Retina (tissue), 1 donor: Measurements from ENCODE around the gene PPP4R3A.
"Not testable (repeated sequence)": the region's sequence is repeated elsewhere in the genome, so short reads cannot be mapped to it uniquely, and the experiment has no call there.

ENCODE experiments used
- DNase-seq: peaks from one replicate; pipeline ENCODE4 v3.0.0-alpha.2; 2016

The PPP4R3A gene

DNA sequence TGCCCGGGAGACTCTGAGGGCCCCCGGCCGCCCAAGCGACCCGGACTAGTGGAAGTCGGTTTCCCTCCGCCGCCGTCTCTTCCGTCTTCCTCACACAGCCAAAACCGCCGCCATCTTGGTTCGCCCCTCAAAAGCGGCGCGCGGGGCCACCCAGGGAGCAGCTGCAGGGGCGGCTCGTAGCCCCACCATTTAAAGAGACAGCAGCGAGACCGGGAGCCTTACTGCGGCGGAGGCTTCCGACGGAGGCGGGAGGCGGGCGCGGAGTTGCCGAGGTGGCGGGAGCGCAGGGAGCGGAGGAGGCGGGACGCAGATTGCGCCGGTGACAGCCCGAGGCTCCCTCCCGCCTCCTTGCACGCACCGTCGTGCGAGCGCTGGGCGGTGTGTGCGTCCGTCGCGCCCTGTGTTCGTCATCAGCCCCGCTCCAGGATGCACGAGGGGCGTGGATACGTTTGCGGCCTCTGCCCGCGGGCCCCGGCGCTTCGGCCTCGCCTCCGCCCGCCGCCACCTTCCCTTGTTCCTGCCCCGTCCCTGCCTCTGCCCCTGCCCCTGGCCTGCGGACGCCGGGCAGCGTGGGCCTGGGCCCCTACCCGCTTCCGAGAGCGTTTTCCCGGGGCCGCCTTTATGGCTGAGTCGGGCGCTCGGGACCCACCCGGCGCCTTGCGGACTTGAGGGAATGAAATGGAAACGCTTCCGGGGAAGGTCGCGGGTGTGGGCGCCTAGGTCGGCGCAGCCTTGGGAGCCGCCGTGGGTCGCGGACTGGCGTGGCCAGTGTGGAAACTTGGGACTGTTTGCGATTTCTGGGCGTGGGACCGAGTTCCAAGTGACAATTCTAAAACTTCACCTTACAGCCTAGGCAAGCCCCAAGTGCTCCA is at the start of gene PPP4R3A:
Gene PPP4R3A (minus strand): TSS at position 140 of the 872 bp plus-strand sequence. CDS start 663 bp downstream, outside the sequence.
- peak; percentile 100 for DNase-seq

DNA sequence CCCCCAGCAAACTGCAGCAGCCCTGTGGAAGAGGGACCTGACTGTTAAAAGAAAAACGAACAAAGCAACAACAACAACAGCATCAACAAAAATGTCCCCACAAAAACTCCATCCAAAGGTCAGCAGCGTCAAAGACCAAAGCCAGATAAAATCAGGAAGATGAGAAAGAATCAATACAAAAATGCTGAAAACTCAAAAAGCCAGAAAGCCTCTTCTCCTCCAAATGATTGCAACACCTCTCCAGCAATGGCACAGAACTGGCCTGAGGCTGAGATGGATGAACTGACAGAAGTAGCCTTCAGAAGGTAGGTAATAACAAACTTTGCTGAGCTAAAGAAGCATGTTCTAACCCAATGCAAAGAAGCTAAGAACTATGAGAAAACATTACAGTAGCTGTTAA is 45.4 kb upstream of the PPP4R3A start:
- DNase-seq = no peak

DNA sequence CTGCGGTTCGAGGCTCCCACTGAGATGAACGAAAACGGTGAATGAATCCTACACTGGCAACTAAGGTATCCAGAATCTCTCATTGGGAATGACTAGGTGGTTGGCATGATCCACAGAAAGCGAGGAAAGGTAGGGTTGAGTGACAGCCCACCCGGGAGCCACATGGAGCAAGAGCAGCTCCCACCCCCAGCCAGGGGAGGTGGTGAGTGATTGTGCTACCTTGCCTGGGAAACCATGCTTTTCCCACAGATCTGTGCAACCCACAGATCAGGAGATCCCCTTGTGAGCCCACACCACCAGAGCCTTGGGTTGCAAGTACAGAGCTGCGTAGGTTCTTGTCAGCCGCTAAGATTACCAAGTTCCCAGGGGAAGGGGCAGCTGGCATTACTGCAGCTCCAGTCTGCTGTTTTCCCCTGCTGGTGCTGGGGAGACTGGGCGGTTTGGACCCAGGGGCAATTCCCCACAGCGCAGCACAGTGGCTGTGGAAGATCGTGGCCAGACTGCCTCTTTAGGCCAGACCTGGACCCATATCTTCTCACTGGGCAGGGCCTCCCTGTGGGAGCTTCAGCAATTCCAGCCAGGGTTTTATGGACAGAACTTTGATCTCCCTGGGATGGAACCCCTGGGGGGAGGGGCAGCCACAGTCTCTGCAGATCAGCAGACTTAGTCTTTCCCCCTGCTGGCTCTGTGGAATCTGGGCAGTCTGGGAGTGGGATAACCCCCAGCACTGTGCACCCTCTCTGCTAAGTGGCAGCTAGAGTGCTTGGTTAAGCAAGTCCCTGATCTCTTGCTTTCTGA is 44.6 kb upstream of the PPP4R3A start:
- no peak for DNase-seq

DNA sequence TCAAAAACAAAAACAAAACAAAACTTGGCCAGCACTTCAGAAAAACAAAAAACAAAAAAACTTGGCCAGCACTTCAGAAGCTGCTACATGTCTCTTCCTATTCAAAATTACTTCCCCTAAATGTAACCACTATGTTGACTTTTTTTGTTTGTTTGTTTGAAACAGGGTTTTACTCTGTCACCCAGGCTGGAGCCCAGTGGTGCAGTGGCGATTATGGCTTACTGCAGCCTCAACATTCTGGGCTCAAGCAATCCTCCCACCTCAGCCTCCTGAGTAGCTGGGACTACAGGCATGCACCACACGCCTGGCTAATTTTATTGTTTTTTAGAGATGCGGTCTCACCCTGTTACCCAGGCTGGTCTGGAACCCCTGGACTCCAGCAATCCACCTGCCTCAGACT is 38.0 kb upstream of the PPP4R3A start:
- DNase-seq = no peak

DNA sequence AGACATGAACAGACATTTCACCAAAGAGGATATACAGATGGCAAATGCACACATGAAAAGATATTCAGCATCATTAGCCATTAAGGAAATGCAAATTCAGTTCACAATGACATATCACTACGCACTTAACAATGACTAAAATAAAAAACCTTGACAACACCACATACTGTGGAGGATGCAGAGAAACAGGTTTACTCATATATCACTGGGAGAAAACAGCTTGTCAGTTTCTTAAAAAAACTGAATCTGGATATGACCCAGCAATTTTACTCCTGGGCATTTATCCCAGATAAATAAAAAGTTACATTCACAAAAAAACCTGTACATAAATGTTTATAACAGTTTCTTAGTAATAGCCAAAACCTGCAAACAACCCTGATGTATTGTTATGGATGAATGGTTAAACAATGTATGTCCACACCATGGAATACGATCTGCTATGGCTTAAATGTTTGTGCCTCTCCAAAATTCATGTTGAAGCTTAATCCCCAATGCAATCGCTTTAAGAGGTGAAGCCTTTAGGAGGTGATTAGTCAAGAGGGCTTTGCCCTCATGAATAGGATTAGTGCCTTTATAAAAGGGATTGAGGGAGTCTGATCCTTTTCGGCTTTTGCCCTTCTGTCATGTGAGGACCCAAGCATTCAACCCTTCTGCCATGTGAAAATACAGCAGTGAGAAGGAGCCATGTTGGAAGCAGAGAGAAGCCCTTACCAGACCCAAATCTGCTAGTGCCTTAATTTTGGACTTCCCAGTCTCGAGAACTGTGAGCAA is 36.0 kb upstream of the PPP4R3A start:
- peak; percentile 18 for DNase-seq

DNA sequence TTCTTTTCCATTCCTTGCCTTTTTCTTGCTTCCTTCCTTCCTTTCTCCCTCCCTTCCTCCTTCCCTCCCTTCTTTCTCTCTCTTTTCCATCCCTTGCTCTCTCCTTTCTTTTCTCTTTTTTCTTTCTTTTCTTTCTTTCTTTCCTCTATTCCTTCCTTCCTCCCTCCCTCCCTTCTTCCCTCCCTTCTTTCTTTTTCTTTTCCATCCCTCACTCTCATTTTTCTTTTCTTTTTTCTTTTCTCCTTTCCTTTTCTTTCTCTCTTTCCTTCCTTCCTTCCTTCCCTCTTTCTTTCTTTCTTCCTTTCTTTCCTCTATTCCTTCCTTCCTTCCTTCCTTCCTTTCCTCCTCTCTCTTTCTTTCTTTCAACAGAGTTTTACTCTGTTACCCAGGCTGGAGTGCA is 35.1 kb upstream of the PPP4R3A start:
- no peak for DNase-seq

DNA sequence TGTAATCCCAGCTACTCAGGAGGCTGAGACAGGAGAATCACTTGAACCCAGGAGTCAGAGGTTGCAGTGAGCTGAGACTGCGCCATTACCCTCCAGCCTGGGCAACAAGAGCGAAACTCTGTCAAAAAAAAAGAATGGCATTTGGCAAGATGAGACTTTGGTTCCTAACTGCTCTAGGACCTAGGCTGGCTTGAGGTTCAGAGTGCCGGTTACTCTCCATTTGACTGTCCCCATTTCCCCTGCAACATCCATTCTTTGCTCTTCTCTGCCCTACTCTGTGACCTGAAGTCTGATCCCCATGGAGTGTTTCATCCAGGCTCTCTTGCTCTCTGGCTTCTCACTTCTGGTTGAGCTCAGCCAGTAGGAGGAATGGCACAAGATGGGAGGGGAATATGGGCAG is 26.2 kb upstream of the PPP4R3A start:
- no peak for DNase-seq

DNA sequence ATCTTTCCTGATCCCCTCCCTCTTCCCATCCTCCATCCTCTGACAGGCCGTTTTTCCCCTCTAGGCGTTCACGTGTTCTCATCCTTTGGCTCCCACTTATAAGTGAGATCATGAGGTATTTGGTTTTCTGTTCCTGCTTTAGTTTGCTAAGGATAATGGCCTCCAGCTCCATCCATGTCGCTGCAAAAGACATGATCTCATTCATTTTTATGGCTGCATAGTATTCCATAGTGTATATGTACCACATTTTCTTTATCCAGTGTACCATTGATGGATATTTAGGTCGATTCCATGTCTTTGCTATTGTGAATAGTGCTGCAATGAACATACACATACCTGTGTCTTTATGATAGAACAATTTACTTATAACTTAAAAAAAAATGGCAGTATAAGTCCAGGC is 23.9 kb upstream of the PPP4R3A start:
- DNase-seq = not testable (repeated sequence)

DNA sequence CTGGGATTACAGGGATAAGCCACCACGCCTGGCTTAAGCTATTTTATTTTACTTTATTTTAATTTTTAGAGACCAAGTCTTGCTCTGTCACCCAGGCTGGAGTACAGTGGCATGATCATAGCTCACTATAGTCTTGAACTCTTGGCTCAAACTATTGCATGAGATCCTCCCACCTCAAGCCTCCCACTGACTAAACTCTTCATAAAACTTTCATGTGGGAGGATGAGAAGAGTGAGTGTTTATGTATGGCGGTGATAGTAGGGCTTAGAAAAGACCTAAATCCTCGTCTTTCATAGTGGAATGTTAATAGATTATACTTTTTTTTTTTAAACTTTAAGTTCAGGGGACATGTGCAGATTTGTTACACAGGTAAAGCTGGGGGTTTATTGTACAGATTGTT is 23.5 kb upstream of the PPP4R3A start:
- DNase-seq = no peak

DNA sequence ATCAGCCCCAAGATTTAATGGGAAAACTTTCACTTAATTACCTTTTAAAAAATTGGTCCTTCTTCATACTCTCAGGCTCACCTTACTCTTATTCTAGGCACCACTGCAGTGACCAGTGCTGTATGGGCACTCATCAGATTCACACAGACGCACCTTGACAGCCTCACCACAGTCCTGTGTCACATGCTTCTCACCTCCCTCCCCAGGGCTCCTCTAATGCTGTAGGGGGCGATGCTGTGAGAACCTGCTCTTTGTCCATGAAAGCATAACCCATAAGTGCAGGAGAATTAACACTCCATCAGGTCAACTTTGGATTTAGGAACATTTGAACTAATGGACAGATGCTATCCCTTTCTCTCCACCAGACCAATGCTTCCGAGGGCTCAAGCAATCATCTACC is 13.9 kb upstream of the PPP4R3A start:
- DNase-seq = no peak

DNA sequence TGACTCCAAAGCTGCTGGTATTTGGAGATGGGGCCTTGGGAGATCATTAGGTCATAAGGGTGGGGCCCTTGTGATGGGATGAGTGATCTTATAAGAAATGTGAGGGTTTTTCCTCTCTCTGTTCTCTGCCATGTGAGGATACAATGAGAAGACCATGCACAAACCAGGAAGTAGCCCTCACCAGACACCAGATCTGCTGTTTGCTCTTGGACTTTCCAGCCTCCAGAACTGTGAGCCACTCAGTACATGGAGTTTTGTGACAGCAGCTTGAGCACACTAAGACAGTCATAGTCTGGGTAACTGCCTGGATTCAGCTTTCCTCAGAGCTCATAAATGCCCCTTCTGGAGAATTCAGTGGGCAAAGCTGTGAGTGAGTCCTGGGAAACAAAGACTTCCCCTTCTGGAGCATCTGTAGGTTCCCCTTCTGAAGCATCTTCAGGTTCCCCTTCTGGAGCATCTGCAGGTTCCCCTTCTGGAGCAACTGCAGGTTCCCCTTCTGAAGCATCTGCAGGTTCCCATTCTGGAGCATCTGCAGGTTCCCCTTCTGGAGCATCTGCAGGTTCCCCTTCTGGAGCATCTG is 11.0 kb upstream of the PPP4R3A start:
- DNase-seq = no peak

DNA sequence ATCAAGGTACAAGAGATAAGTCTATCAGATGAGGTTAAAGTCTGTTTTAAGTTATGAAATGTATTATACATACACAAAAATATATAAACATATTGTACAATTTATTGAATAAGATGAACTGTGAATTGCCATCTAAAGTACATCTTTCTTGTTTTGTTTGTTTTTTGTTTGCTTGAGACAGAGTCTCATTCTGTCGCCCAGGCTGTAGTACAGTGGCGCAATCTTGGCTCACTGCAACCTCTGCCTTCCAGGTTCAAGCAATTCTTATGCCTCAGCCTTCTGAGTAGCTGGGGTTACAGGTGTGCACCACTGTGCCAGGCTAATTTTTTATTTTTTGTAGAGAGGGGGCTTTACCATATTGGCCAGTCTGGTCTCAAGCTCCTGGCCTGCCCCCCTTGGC is 10.0 kb upstream of the PPP4R3A start:
- DNase-seq = no peak

DNA sequence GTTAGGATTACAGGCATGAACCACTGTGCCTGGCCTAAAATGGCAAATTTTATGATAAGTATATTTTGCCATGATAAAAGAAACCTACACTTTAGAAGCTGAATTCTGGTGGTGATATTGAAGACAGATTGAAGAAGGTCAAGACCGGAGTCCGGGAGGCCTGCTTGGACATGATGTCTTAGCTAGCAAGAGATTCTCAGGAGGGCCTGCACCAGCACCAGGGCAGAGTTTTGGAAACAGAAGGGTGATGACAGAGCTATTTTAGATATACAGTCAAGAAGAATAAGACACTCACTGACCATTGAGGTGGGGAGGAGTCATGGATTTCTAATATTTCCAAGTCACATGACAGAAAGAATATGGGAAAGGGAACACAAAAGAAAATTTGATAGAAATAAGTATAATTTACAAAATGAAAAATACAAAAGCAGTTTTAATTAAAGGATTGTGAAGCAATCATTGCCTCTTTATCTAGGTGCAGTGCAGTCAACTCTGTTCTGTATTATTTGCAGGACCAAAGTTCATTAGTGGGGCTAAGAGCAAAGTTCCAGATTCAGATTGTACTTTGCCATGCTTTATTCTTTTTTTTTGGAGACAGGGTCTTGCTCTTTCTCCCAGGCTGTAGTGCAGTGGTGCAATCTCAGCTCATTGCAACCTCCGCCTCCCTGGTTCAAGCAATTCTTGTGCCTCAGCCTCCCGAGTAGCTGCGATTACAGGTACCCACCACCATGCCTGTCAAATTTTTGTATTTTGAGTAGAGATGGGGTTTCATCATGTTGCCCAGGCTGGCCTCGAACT is 9.3 kb upstream of the PPP4R3A start:
- no peak for DNase-seq

DNA sequence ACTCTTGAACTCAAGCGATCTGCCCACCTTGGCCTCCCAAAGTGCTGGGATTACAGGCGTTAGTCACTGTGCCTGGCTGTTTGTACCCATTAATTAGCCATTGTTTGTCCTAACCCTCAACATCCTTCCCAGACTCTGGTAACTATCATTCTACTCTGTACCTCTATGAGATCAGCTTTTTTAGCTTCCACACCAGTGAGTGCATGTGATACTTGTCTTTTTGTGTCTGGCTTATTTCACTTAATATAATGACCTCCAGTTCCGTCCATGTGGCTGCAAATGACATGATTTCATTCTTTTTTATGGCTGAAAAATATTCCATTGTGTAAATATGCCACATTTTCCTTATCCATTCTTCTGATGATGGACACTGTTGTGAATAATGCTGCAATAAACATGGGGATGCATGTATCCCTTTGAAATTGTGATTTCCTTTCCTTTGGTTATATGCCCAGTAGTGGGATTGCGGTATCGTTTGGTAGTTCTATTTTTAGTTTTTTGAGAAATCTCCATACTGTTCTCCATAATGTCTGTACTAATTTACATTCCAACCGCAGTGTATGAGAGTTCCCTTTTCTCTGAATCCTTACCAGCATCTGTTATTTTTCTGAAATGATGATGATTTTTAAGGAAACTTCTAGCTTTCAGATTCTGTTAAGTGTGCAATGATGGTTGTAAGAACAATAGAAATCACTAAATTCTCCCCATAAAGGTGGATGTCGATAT is 6.7 kb upstream of the PPP4R3A start:
- DNase-seq = no peak

DNA sequence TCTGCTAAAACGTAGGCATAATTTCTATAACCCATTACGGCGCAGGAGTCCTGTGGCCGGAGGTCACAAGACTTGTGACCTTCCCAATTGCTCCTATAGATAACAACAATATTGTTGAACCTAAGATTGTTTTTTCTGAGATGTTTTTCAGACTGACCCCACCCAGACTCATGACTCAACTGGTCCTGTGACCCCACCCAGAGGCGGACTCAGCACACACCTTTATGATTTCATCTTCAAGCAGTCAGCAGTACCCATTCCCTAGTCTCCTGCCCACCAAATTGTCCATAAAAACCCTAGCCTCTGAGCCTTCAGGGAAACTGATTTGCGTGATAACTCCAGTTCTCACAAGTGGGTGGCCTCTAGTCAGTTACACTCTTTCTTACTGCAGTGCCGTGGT is 5.9 kb upstream of the PPP4R3A start:
- no peak for DNase-seq

DNA sequence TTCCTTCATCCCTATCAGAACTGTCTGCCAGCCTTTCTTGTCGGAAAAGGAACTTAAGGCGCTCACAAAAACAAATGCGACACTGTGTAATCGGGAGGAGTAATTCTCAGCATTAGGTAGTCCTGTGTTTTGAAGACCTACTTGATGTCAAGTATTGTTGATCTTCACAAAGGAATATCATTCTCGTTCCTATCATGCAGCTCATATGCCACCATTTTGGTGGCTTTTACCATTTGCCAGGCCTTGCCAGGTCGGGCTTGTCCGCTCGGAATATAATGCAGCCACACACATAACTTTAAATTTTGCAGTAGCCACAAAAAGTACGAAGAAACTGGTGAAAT is 903 bp upstream of the PPP4R3A start:
- DNase-seq = no peak

DNA sequence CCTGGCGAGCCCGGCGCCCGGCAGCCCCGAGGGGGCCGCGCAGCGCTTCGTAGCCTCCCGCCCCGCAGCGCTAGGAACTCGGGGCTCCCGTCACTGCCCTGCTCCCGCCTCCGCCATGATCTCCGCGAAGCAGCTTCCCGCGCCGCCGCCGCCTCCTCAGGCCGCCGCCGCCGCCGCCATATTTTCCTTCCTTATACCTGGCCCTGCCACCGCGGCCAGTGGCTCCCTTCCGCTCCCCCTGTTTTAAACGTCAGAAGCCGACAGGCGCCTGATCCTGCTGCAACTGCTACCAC is 286 bp downstream of the PPP4R3A start:
- no peak for DNase-seq

DNA sequence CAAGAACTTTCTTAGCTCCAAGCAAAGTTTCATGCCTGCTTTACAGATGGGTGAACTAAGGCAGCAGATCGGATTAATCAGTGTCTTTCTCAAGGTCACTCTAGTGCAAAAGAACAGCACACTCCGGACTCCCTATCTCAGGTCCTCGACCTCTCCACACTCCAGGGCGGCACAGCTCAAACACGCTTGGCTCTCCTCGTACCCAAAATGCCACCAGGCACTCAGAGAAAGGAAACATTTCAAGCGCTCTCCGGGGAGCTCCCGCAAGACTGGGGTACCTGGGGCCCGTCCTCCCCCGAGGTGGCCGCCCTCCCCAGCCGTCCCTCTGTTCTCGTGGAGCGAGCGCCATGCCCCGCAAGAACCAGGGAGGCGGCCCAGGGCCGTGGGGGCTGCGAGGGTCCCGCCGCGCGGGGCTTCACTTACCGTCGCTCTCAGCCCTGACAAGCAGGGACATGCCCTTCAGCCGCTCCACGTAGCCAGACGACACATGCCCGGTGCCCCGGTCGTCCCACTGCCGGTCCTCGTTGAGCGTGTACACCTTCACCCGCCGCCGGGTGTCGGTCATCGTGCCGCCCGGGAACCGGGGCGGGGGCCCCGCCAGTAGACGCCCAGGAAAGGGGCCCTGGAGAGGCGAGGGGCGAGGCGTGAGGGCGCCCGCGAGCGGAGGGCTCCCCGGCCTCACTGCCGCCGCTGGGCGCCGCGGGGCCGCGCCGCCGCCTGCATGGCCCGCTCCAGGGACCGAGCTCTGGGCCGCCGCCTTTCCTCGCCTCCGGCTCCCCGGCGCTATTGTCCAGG is 830 bp downstream of the PPP4R3A start:
- DNase-seq = peak; percentile 74

DNA sequence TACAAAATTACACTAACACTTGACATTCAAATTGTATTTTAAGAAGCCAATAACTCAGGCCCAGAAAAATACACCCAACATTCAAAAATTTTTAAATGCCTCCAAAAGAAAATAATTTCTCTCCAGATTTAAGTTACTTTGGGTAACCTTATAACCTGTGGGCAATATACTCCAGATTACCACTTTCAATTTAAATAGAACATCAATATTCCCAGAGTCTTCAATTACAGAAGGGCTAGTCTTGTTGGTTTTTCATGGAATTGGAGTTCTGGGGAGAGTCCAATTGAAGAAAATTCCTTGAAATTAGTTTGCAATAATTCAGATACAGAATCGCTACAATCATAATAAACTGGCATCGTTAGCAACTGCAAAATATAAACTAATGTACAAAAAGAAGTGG is 2.0 kb downstream of the PPP4R3A start:
- DNase-seq = no peak

DNA sequence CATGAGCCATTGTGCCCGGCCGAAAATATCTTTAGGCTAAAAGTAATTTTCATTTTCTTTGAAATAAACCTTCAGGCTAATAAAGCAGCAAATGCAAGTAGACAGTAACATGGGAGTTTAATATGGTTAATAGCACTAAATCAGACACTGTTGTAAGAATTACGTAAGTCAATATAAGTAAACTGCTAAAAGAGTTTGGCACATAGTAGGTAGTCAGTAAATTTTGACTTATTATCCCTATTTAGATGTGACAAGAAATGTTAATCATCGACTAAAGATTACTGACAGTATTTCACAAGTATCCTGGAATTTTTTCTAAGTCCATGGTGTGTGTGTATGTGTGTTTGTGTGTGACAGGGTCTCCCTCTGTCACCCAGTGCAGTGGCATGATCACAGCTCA is 3.9 kb downstream of the PPP4R3A start:
- DNase-seq = no peak

DNA sequence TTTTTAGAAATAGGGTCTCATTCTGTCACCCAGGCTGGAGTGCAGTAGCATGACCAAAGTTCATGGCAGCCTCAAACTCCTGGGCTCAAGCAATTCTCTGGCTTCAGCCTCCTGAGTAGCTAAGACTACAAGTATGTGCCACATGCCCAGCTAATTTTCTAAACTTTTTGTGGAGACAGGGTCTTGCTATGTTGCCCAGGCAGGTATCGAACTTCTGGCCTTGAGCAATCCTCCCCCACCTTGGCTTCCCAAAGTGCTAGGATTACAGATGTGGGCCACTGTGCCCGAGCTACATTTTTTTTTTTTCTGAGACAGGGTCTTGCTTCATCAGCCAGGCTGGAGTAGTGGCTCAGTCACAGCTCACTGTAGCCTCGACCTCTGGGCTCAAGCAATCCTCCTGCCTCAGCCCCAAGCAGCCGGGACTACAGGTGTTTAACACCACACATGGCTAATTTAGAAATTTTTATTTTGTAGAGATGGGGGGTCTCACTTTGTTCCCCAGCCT is 7.1 kb downstream of the PPP4R3A start:
- no peak for DNase-seq
